HG03159 (cell line): ENCODE results near the gene SLC39A5.
"Not testable (repeated sequence)": the region's sequence is repeated elsewhere in the genome, so short reads cannot be mapped to it uniquely, and the experiment has no call there.

Source experiments
- ATAC-seq: cut with Tn5 transposase; IDR thresholded peaks from one replicate; pipeline ENCODE4 v1.9.1; 2021; ENCODE audit warnings: mild to moderate bottlenecking, moderate library complexity; ENCODE audit not compliant: unreplicated experiment

The SLC39A5 gene

DNA sequence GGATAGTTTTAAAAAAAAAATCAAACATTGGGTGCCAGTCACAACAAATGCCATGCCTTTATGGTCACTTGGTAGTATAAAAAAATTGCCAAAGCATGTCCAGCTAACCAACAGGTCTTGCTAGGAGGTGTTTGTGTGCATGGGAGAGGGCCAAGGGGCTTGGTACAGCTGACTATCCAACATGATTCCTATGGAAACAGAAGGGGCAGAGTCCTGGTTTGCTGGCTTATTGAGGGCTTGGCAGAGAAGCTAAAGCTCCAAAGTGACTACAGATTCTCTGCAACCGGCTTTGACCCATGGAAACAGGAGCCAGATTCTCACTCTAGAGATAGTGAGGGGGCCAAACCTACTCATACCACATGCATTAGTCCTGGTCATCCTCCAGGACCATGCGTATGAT is 42.6 kb downstream of the SLC39A5 start:
- ATAC-seq: not testable (repeated sequence)

DNA sequence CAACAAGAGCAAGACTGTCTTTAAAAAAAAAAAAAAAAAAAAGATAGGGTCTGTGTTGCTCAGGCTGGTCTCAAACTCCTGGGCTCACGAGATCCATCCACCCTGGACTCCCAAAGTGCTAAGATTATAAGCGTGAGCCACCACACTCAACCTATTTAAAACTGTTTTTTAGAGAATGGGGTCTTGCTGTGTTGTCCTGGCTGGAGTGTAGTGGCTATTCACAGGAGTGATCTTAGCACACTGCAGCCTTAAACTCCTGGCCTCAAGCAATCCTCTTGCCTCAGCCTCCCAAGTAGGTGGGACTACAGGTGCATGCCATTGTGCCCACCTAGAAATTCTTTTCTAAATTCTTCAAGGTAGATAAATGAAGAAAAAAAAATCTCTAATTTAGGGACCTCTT is 44.4 kb downstream of the SLC39A5 start:
- ATAC-seq: no peak

DNA sequence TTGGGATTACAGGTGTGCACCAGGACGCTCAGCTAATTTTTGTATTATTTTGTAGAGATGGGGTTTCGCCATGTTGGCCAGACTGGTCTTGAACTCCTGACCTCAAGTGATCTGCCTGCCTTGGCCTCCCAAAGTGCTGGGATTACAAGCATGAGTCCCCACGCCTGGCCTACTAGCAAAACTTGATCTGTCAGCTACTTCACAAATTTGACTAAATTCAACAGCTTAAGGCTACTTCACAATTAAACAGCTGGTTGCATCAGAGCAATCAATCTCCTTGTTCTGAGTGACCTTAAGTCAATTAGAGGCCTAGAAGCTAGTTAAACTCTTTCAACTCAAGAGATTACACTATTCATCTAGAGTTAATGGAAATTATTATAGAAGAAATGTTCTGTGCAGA is 49.1 kb downstream of the SLC39A5 start:
- ATAC-seq: no peak

DNA sequence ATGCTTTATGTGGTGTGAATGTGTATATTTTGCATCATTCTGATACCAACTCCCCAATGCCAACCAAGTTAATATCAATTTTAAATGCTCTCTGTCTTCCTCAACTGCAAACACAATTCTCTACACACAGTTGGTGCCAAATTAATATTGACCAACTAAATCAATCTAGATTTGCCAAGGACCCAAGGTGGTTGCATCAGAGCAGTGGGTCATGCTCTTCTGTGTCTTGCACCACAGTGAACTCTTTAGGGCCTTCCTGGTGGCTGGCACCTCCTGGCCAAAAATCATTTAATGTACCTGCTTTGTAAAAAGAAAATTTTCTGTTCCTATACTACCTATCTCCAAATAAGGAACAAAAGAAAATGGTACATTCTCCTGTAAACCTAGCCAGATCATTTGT is 51.0 kb downstream of the SLC39A5 start:
- ATAC-seq: no peak

DNA sequence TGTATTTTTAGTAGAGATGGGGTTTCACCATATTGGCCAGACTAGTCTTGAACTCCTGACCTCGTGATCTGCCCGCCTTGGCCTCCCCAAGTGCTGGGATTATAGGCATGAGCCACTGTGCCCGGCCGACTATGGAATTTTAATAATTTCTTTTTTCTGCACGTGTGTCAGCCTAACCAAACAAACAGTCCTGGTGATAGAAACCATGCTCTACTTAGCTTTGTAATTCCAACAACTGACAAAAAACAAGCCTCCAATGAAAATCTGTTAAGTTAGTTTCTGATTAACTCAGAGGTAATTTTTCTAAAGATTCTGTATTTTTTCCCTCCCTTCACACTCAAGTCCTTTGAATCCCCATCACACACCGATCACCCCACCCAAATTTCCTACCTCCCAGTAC is 52.2 kb downstream of the SLC39A5 start:
- ATAC-seq: no peak

DNA sequence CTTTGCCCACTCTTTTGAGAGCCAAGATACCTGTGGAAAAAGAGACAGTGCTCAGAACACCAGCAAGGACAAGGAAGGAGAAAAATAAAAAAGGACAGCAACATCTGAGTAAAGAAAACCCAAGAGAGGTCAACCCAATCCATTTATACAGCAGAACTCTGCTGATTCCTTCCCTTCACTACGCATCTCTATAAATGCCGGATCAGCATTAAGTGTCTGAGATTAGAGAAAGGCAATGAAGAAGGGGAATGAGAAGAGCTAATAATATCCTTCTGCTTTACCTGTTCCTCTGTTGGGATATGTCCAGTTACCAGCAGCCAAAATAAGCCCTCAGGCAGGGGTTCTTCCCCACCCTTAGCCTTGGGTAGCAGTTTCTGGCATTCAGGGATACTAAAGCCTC is 52.7 kb downstream of the SLC39A5 start:
- ATAC-seq: no peak

DNA sequence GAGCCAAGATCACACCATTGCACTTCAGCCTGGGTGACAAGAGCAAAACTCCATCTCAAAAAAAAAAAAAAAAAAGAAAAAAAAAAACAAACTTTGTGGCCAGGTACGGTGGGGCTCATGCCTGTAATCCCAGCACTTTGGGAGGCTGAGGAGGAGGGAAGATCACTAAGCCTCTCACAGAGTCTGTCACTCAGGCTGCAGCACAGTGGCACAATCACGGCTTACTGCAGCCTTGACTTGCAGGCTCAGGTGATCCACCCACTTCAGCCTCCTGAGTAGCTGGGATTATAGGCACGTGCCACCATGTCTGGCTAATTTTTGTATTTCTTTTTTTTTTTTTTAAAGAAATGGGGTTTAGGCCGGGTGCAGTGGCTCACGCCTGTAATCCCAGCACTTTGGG is 54.4 kb downstream of the SLC39A5 start:
- not testable (repeated sequence) for ATAC-seq

DNA sequence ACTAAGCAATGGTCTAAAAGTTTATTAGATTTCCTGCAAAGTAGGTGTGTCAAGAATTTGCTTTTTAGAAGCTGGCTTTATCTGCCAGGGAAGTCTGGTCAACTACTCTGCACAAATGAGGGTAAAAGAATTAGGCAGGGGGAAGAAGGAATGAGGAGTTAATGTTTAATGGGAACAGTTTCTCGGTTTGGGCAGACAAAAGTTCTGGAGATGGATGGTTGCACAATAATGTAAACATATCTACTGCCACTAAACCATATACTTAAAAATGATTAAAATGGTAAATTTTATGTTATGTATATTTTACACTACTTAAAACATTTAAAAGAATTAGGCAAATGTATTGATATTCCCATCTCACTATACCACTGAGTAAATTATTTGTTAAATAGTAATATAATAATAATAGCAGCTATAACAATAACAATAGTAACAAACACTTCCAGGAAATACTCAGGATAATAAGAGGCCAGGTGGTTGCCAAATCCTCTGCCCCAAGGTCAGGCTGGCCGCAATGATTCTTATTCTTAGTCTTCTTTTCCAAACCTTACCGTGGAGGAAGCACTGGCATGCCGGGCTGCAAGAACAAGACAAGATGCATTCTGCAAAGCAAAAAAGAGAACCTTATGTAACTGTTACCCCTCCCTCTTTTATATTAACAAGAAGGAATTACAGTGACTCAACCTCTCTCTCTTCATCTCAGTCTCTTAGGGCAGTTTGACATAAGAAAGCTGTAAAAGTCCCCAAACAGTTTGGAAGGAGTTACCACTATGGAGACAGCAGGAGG is 56.4 kb downstream of the SLC39A5 start:
- ATAC-seq: no peak
